Stimulated activated CD8-positive, alpha-beta memory T cell treated with anti-CD3 and anti-CD28 coated beads, Interleukin-4, amount 100 ng/mL, for 24 hours (primary cell): ENCODE results near the gene ELF1.
"Not testable (repeated sequence)": the region's sequence is repeated elsewhere in the genome, so short reads cannot be mapped to it uniquely, and the experiment has no call there.

Experiments
- DNase-seq: peaks from one replicate; pipeline ENCODE4 v3.0.0-alpha.2; 2020; ENCODE audit warnings: low read depth

The ELF1 gene

GRCh38 chr13:40981949-40982348 is 37.2 kb downstream of the ELF1 start:
- DNase-seq, result no peak

- DNase-seq, result no peak
Measured at GRCh38 chr13:40981361-40981760, 37.8 kb downstream of the ELF1 start.

- no peak for DNase-seq
Measured at GRCh38 chr13:40980461-40980860, 38.7 kb downstream of the ELF1 start.

GRCh38 chr13:40979232-40979631 is 39.9 kb downstream of the ELF1 start:
- DNase-seq, result no peak

GRCh38 chr13:40978109-40978508 is 41.0 kb downstream of the ELF1 start:
- not testable (repeated sequence) for DNase-seq

- DNase-seq, result no peak
Measured at GRCh38 chr13:40975441-40975840, 43.7 kb downstream of the ELF1 start.

- DNase-seq, result no peak
Measured at GRCh38 chr13:40974460-40975407, 44.4 kb downstream of the ELF1 start.

- no peak for DNase-seq
Measured at GRCh38 chr13:40973409-40973808, 45.7 kb downstream of the ELF1 start.

GRCh38 chr13:40971321-40971720 is 47.8 kb downstream of the ELF1 start:
- no peak for DNase-seq

- no peak for DNase-seq
Measured at GRCh38 chr13:40970803-40971202, 48.3 kb downstream of the ELF1 start.

- no peak for DNase-seq
Measured at GRCh38 chr13:40969169-40969901, 49.8 kb downstream of the ELF1 start.

GRCh38 chr13:40968416-40969000 is 50.6 kb downstream of the ELF1 start:
- DNase-seq, result no peak

GRCh38 chr13:40966298-40966697 is 52.8 kb downstream of the ELF1 start:
- DNase-seq, result no peak

- DNase-seq, result no peak
Measured at GRCh38 chr13:40963927-40964326, 55.2 kb downstream of the ELF1 start.

GRCh38 chr13:40961826-40962225 is 57.3 kb downstream of the ELF1 start:
- DNase-seq, result no peak

GRCh38 chr13:40961214-40961613 is 57.9 kb downstream of the ELF1 start:
- no peak for DNase-seq

GRCh38 chr13:40960716-40961115 is 58.4 kb downstream of the ELF1 start:
- DNase-seq, result no peak

- no peak for DNase-seq
Measured at GRCh38 chr13:40958655-40959054, 60.5 kb downstream of the ELF1 start.

GRCh38 chr13:40946485-40946884 is 72.6 kb downstream of the ELF1 start:
- no peak for DNase-seq

GRCh38 chr13:40943073-40943472 is 76.0 kb downstream of the ELF1 start:
- DNase-seq, result no peak

- no peak for DNase-seq
Measured at GRCh38 chr13:40941581-40941980, 77.5 kb downstream of the ELF1 start.

GRCh38 chr13:40940841-40941240 is 78.3 kb downstream of the ELF1 start:
- no peak for DNase-seq
